GM21381 (cell line): ENCODE results near the gene POLR1C.

ENCODE experiments used
- ATAC-seq: cut with Tn5 transposase; IDR thresholded peaks from one replicate; pipeline ENCODE4 v1.9.1; 2021; ENCODE audit warnings: mild to moderate bottlenecking, moderate library complexity; ENCODE audit not compliant: unreplicated experiment

POLR1C gene

GRCh38 chr6:43559328-43559727 lies 42.4 kb downstream of the POLR1C start:
- ATAC-seq: no peak

- no peak for ATAC-seq
Observed at GRCh38 chr6:43570876-43571441, 54.1 kb downstream of the POLR1C start.
